ENCODE measurements around the gene DDTL. TPM values are rescaled to one million over a fixed set of nuclear protein-coding genes. Genes with fewer than 3 reads are reported as not detected.

The DDTL gene
- polyA plus RNA-seq, 1 donor = 11.6 TPM

DNA sequence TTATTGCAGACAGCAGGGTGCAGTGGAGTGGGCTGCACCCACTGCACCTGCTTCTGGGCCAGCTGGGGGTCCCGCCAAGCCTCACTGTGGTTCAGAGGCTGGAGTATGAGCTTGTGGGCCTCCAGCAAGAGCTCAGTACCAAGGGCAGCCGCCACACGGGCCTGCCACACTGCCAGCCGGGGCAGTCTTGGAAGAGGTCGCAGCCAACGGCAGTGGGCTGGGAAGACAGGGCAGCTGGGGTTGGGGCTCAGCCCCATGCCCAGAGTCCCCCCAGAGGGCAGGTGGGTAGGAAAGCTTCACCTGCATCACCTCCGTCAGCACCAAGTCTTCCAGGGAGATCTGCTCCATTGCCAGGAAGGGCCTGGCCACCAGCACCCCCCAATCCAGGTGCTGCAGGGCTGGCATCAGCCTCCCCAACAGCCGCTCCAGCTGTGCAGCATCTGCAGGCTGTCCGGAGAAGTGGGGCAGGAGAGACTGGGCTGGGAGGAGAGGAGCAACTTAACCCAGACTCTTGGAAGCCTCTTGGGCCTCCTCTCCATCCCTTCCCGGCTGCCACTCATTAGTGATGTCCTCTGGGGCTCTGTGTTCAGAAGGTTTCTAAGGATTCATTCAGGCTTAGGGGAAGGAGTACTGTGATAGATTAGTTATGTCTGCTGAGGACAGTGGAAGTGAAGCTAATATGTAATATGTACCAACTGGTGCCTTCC, 39.7 kb downstream of the DDTL start:
- DNase-seq = no peak

DNA sequence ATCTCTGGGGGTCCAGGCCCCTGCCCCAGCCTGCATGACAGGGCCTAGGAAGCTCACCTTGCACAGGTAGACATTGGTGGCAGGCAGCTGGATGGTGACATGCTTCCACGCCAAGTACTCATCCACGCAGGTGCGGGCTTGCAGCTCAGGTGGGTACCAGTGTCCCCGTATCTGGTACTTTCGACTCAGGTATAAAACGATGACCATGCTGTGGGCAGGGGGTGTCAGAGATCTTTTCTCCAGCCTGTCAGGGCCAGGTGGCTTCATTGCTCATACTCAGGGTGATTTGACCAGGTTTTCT, 40.2 kb downstream of the DDTL start:
- no peak for DNase-seq

DNA sequence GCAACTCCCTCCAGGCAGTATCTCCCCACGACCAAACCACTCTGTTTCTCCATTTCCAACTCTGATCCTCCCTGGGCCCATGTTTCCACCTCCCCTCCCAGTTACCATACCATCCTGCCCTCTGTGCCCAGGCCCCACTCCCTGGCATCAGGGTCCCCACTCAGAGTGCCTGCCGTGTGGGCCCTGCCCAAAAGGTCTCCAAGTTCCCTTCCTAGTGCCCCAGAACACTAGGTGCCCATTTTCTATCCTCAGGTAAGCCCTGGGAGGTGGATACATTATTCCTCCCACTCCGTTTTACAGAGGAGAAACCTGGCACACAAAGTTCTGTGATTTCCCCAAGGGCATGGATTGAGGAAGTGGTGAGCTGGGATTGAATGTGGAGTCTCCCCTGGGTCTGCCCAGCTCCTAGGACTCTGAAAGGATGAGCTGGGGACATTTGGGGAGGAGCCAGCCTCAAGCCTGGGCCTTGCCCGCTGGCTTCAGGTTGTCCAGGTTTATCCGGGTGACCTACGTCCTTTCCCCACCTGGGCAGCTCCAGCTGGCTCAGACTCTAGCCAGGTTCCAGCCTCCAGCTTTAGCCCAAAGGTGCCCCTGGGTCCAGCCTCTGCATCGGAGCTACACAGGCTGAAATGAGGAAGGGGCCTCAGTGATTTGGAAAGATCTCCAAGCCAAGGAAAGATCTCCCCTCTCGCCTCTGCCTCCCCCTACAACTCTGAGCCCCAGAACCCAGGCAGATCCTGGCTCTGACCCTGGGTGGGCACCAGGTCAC, 40.7 kb downstream of the DDTL start:
- DNase-seq = no peak

DNA sequence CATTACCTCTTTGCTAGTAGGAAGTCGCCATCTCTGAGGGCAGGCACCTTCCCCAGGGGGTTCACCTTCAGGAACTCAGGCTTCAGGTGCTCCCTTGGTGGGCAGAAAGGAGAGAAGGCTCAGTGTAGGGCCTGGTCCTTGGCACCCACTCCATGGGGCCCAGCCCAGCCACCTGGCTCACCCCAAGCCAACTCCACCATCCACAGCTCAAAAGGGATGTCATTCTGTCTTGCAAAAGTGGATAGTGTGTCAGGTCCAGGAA, 41.3 kb downstream of the DDTL start:
- DNase-seq = no peak

DNA sequence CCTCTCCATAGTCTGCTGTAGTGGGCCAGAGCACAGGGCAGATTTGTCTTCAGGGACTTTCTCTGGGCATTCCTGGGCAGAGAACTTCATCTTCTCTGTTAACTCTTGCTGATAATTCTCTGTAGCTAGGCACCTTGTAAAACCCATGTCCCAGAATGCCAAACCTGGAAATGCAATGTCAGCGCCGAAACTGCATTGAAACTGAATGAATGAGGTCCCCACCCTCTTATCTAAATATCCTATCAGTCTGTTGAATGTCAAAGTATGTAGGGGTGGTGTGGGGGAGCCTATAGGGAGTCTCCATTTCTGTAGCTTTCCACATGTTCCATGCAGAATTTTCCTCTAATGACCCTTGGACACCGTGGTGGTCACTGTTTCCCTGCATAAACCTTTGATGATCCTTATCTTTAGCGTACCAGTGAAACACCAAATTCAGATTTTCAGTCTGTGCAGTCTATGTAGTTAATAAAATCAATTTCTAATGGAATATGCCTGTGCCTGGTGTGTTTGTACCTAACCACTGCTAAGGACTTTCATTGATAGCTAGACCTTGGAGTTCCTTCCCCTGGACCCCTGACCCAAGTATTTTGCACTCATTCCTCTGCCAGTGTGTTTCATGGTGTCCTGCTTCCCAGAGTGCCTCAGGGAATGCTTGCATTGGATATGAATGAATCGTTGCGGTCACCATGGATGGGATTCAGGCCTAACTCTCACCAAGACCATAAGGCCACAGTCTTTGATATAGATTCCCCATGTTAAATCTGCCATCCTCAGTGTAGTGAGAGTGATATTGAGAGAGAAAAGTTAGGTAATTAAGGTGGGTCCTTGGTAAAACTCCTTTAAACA, 41.9 kb downstream of the DDTL start:
- DNase-seq = no peak

DNA sequence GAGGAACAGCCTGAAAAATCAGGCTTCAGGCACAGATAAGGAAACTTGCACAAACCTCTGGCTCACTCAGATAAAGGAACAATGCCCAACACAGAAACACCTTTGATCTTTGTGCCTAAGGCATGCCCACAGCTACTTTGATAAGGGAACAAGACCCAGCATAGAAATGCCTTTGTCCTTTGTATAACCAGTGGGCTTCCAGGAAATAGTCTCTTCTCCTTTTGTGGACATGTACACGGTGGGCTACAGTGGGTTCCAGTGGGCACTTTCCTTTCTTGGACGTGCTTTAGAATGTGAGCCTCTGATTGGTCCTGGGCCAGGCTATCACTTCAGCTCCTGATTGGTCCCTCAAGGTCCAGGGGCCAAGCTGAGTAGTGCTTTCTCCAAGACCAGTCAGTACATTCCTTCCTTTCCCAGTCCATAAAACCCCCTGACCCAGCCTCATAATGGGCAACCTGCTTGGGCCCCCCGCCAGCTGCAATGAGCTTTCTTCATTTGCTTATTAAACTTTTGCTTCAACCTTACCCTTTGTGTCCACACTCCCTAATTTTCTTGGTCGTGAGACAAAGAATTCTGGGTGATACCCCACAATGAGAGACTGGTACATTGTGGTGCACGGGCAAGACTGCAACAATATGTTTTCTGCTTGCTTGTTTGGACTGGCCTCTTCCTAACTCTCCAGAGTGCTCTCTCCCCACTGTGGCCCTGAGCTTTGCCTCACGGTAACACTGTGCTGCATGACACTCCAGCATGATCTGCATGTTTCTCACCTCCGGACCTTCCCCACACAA, 42.7 kb downstream of the DDTL start:
- no peak for DNase-seq

DNA sequence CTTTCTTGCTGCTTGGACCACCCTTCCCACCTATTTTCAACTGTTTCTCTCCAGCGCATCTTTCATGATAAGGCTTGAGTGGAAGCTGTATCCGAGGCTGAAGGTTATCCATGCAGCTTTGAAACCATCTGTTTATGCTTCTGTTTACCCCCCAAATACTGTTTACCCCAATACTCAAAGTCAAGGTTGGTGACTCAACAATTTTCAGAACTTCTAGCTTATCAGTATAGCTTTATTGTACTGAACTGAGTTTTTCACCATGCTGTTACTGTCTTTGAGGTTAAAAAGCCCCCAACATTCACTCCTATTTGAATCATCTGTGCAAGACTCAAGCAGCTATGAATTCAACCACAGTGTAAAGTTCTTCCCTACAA, 43.3 kb downstream of the DDTL start:
- DNase-seq = no peak

DNA sequence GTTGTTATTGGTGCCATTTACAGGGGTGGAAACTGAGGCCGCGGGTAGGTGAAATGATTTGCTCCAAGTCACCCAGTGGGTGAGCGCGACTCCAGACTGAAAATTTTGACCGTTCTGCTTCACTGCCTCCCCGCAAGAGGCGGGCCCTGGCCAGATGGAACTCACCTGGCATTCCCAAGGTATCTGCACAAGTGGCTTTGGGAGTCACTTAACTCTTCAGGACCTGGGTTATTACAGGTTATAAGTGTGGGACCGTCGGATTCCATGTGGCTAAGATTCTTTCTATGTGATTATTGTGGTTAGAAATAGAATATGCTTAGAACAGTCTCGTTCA, 45.0 kb downstream of the DDTL start:
- DNase-seq = peak; percentile 19

DNA sequence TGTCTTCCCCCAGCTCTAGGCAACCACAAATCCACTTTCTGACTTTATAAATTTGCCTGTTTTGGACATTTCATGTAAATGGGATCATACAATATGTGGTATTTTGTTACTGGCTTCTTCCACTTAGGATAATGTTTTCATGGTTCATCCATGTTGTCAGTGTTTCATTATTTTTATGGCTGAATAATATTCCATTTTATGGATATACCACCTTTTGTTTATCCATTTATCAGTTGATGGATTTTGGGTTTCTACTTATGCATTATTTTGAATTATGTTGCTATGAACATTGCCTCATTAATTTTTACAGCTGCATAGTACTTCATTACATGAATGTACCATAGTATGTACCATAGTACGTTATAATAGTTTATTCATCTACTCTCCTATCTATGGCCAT, 49.5 kb downstream of the DDTL start:
- DNase-seq = no peak

DNA sequence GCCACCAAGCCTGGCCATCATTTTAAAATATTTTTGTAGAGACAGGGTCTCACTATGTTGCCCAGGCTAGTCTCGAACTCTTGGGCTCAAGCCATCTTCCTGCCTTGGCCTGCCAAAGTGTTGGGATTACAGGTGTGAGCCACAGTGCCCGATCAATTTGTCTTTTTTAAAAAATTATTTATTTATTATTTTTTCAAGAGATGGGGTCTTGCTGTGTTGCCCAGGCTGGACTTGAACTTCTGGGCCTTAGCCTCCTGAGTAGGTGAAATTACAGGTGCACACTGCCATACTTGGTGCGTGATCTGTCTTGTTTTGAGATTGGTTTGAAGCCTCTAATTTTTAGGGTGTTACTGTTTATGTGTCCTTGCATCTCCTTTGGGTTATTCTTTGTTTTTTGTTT, 54.6 kb downstream of the DDTL start:
- no peak for DNase-seq

Other genes with a start within 250 kb of the DDTL start
- 8.1 TPM for gene ZNF70, start 215.8 kb upstream of the DDTL start, polyA plus RNA-seq (ENCODE audit: insufficient read length)
- gene VPREB3, start 212.5 kb upstream of the DDTL start, polyA plus RNA-seq (ENCODE audit: insufficient read length) = not detected
- 2.7 TPM for gene C22orf15, start 203.9 kb upstream of the DDTL start, polyA plus RNA-seq (ENCODE audit: insufficient read length)
- gene CHCHD10, start 198.9 kb upstream of the DDTL start, polyA plus RNA-seq (ENCODE audit: insufficient read length) = 58.3 TPM
- gene MMP11, start 194.0 kb upstream of the DDTL start, polyA plus RNA-seq (ENCODE audit: insufficient read length) = 13.3 TPM
- gene SMARCB1, start 179.9 kb upstream of the DDTL start, polyA plus RNA-seq (ENCODE audit: insufficient read length) = 187 TPM
- gene DERL3, start 127.9 kb upstream of the DDTL start, polyA plus RNA-seq (ENCODE audit: insufficient read length) = 3.2 TPM
- 60.0 TPM for gene SLC2A11, start 109.0 kb upstream of the DDTL start, polyA plus RNA-seq (ENCODE audit: insufficient read length)
- 119 TPM for gene MIF, start 72.5 kb upstream of the DDTL start, polyA plus RNA-seq (ENCODE audit: insufficient read length)
- gene GSTT2B, start 5.7 kb upstream of the DDTL start, polyA plus RNA-seq (ENCODE audit: insufficient read length) = 6.9 TPM
- 66.8 TPM for gene DDT, start 7.6 kb downstream of the DDTL start, polyA plus RNA-seq (ENCODE audit: insufficient read length)
- gene GSTT2, start 13.2 kb downstream of the DDTL start, polyA plus RNA-seq (ENCODE audit: insufficient read length) = not detected
- not detected for gene GSTT4, start 38.6 kb downstream of the DDTL start, polyA plus RNA-seq (ENCODE audit: insufficient read length)
- gene CABIN1, start 44.4 kb downstream of the DDTL start, polyA plus RNA-seq (ENCODE audit: insufficient read length) = 52.0 TPM
- gene SUSD2, start 214.6 kb downstream of the DDTL start, polyA plus RNA-seq (ENCODE audit: insufficient read length) = 15.1 TPM